Measurements from ENCODE around the gene CP. TPM values are rescaled to one million over a fixed set of nuclear protein-coding genes. Genes with fewer than 3 reads are reported as not detected.

CP gene
- total RNA-seq, 6 experiments from 2014 or later: not detected

- Mint-ChIP-seq H3K27me3 (ENCODE audit: insufficient read depth) (no peaks in the 10 kb centered on the region; the same call in 1 of the 2 replicates), H3K4me3 (no peak overlapping the region), H3K36me3 (ENCODE audit: low read depth) (no peaks in the 10 kb centered on the region), H3K27ac (no peak overlapping the region), H3K9me3 (no peaks in the 10 kb centered on the region), H3K4me1 (ENCODE audit: low read depth) (no peaks in the 10 kb centered on the region)
- no peak for TF ChIP-seq CTCF (IDR thresholded peaks at IDR 0.05)
- no peak for DNase-seq
These were observed 14.2 kb downstream of the CP start for GRCh38 chr3:149207475-149207874.

GRCh38 chr3:149204390-149204991 is 17.1 kb downstream of the CP start:
- H3K4me3 Mint-ChIP-seq: no peak overlapping the region
- H3K4me1 Mint-ChIP-seq (ENCODE audit: low read depth): peaks cover 5% of the 10 kb centered on the region
- no peaks in the 10 kb centered on the region for H3K9me3 Mint-ChIP-seq
- DNase-seq: no peak
- no peaks in the 10 kb centered on the region for H3K36me3 Mint-ChIP-seq (ENCODE audit: low read depth)
- H3K27me3 Mint-ChIP-seq (ENCODE audit: insufficient read depth): no peaks in the 10 kb centered on the region; the same call in 1 of the 2 replicates
- TF ChIP-seq CTCF (IDR thresholded peaks at IDR 0.05): no peak
- H3K27ac Mint-ChIP-seq: no peak overlapping the region

GRCh38 chr3:149203758-149204157 is 17.9 kb downstream of the CP start:
- DNase-seq: no peak
- no peaks in the 10 kb centered on the region for H3K9me3 Mint-ChIP-seq
- H3K36me3 Mint-ChIP-seq (ENCODE audit: low read depth): no peaks in the 10 kb centered on the region
- no peak overlapping the region for H3K27ac Mint-ChIP-seq
- peaks cover 10% of the 10 kb centered on the region for H3K4me1 Mint-ChIP-seq (ENCODE audit: low read depth)
- TF ChIP-seq CTCF (IDR thresholded peaks at IDR 0.05): no peak
- H3K27me3 Mint-ChIP-seq (ENCODE audit: insufficient read depth): no peaks in the 10 kb centered on the region; the same call in 1 of the 2 replicates
- no peak overlapping the region for H3K4me3 Mint-ChIP-seq

- H3K36me3 Mint-ChIP-seq (ENCODE audit: low read depth): no peaks in the 10 kb centered on the region
- no peaks in the 10 kb centered on the region for H3K9me3 Mint-ChIP-seq
- no peak overlapping the region for H3K27ac Mint-ChIP-seq
- DNase-seq: peak; percentile 9
- H3K4me1 Mint-ChIP-seq (ENCODE audit: low read depth): peaks cover 39% of the 10 kb centered on the region
- H3K27me3 Mint-ChIP-seq (ENCODE audit: insufficient read depth): no peaks in the 10 kb centered on the region; the same call in 1 of the 2 replicates
- H3K4me3 Mint-ChIP-seq: no peak overlapping the region
- no peak for TF ChIP-seq CTCF (IDR thresholded peaks at IDR 0.05)
These were observed 22.2 kb downstream of the CP start for GRCh38 chr3:149199474-149199873.

GRCh38 chr3:149198611-149199010 is 23.0 kb downstream of the CP start:
- DNase-seq: peak; percentile 23
- H3K4me3 Mint-ChIP-seq: peak overlapping the region; percentile 62
- no peaks in the 10 kb centered on the region for H3K9me3 Mint-ChIP-seq
- H3K4me1 Mint-ChIP-seq (ENCODE audit: low read depth): peaks cover 39% of the 10 kb centered on the region
- H3K27ac Mint-ChIP-seq: no peak overlapping the region
- no peaks in the 10 kb centered on the region for H3K27me3 Mint-ChIP-seq (ENCODE audit: insufficient read depth)
- no peak for TF ChIP-seq CTCF (IDR thresholded peaks at IDR 0.05)
- no peaks in the 10 kb centered on the region for H3K36me3 Mint-ChIP-seq (ENCODE audit: low read depth)

Measured in HFFc6 (cell line).